OCI-LY3 (cell line): Measurements from ENCODE around the gene ARPP19.

ENCODE experiments used
- H2AFZ ChIP-seq: fragments of 200-600, 300-600 bp; shearing (Covaris generic); 2 replicates; pipeline ENCODE4 v1.6.0; 2014; ENCODE audit warnings: antibody characterized with exemption, low read depth, low read length
- H3K27ac ChIP-seq: fragments of 200-600, 300-600 bp; sonication (generic); 2 replicates; pipeline ENCODE4 v1.5.1; 2014; ENCODE audit warnings: mild to moderate bottlenecking, low read length, moderate library complexity, mixed read lengths
- H3K27me3 ChIP-seq: fragments of 200-600, 300-600 bp; sonication (generic); 2 replicates; pipeline ENCODE4 v1.6.1; 2014; ENCODE audit warnings: low read depth, low read length, mixed read lengths
- H3K36me3 ChIP-seq: fragments of 200-600, 300-600 bp; sonication (generic); replicated peaks from 2 replicates; pipeline ENCODE3; 2014; ENCODE audit warnings: low read depth, low read length, mixed read lengths
- H3K4me1 ChIP-seq: fragments of 300-600, 200-600 bp; sonication (generic); 2 replicates; pipeline ENCODE4 v1.6.1; 2014; ENCODE audit warnings: low read length, mixed read lengths
- H3K4me2 ChIP-seq: fragments of 200-600, 300-600 bp; sonication (generic); 2 replicates; pipeline ENCODE4 v1.6.1; 2014; ENCODE audit warnings: low read length, mixed read lengths
- H3K4me3 ChIP-seq: fragments of 300-600, 200-600 bp; sonication (generic); 2 replicates; pipeline ENCODE4 v1.5.1; 2014; ENCODE audit warnings: antibody characterized with exemption, mild to moderate bottlenecking, low read length, moderate library complexity
- H3K79me2 ChIP-seq: fragments of 300-600, 200-600 bp; shearing (Covaris generic); 2 replicates; pipeline ENCODE4 v1.6.1; 2014; ENCODE audit warnings: mild to moderate bottlenecking, low read length, mixed read lengths
- H3K9ac ChIP-seq: fragments of 300-600, 200-600 bp; shearing (Covaris generic); 2 replicates; pipeline ENCODE4 v1.6.0; 2014; ENCODE audit warnings: mild to moderate bottlenecking, low read length, moderate library complexity
- H3K9me3 ChIP-seq: fragments of 200-600, 300-600 bp; shearing (Covaris generic); 2 replicates; pipeline ENCODE4 v1.6.1; 2014; ENCODE audit warnings: low read length, mixed read lengths; ENCODE audit not compliant: insufficient read depth
- H4K20me1 ChIP-seq: fragments of 200-600, 300-600 bp; sonication (generic); 2 replicates; pipeline ENCODE4 v1.6.1; 2016; ENCODE audit warnings: low read length, mixed read lengths; ENCODE audit not compliant: insufficient read depth
- CTCF ChIP-seq: fragments of 200-600, 300-600 bp; sonication (generic); IDR thresholded peaks from 2 replicates; pipeline ENCODE4 v1.5.1; 2014; ENCODE audit warnings: antibody characterized with exemption, low read length, low read depth
- EZH2phosphoT487 ChIP-seq: fragments of 200-600 bp; shearing (Covaris generic); IDR thresholded peaks from 2 replicates; pipeline ENCODE4 v1.6.1; 2018; ENCODE audit warnings: antibody characterized with exemption, mixed run types, low read depth

ARPP19 gene

GRCh38 chr15:52521682-52522081 lies 47.1 kb downstream of the ARPP19 start:
- no peaks in the 10 kb centered on the region for H3K36me3 ChIP-seq
- peaks cover 98% of the 10 kb centered on the region for H3K79me2 ChIP-seq
- H3K4me2 ChIP-seq: no peak overlapping the region
- H2AFZ ChIP-seq: no peak overlapping the region
- H3K4me3 ChIP-seq: no peak overlapping the region
- no peaks in the 10 kb centered on the region for H3K27me3 ChIP-seq
- no peak for TF ChIP-seq EZH2phosphoT487
- TF ChIP-seq CTCF: no peak
- peaks cover 64% of the 10 kb centered on the region for H4K20me1 ChIP-seq
- H3K4me1 ChIP-seq: peaks cover 14% of the 10 kb centered on the region; the same call in 1 of the 2 replicates
- no peak overlapping the region for H3K27ac ChIP-seq
- no peaks in the 10 kb centered on the region for H3K9me3 ChIP-seq
- no peak overlapping the region for H3K9ac ChIP-seq

- no peaks in the 10 kb centered on the region for H3K36me3 ChIP-seq
- H3K79me2 ChIP-seq: peaks cover 98% of the 10 kb centered on the region
- H3K4me1 ChIP-seq: peaks cover 14% of the 10 kb centered on the region; the same call in 1 of the 2 replicates
- no peak overlapping the region for H3K9ac ChIP-seq
- H2AFZ ChIP-seq: no peak overlapping the region
- H3K27me3 ChIP-seq: no peaks in the 10 kb centered on the region
- H3K9me3 ChIP-seq: no peaks in the 10 kb centered on the region
- H3K27ac ChIP-seq: no peak overlapping the region
- H3K4me3 ChIP-seq: no peak overlapping the region
- TF ChIP-seq CTCF: no peak
- TF ChIP-seq EZH2phosphoT487: no peak
- H4K20me1 ChIP-seq: peaks cover 61% of the 10 kb centered on the region
- no peak overlapping the region for H3K4me2 ChIP-seq
Observed at GRCh38 chr15:52520421-52520820, 48.4 kb downstream of the ARPP19 start.

GRCh38 chr15:52518487-52519371 lies 50.1 kb downstream of the ARPP19 start:
- peaks cover 10% of the 10 kb centered on the region; the same call in 1 of the 2 replicates for H3K4me1 ChIP-seq
- H2AFZ ChIP-seq: no peak overlapping the region
- no peaks in the 10 kb centered on the region for H3K36me3 ChIP-seq
- no peaks in the 10 kb centered on the region for H3K27me3 ChIP-seq
- no peak overlapping the region for H3K4me3 ChIP-seq
- H4K20me1 ChIP-seq: peaks cover 68% of the 10 kb centered on the region
- H3K9me3 ChIP-seq: no peaks in the 10 kb centered on the region
- peaks cover 98% of the 10 kb centered on the region for H3K79me2 ChIP-seq
- no peak overlapping the region for H3K27ac ChIP-seq
- no peak overlapping the region for H3K4me2 ChIP-seq
- TF ChIP-seq EZH2phosphoT487 (no peak), CTCF (no peak)
- H3K9ac ChIP-seq: no peak overlapping the region

GRCh38 chr15:52517014-52517413 lies 51.8 kb downstream of the ARPP19 start:
- Histone ChIP-seq H3K4me2 (no peak overlapping the region), H3K79me2 (peaks cover 89% of the 10 kb centered on the region), H3K4me3 (no peak overlapping the region), H3K9ac (no peak overlapping the region), H3K36me3 (no peaks in the 10 kb centered on the region), H3K4me1 (peaks cover 5% of the 10 kb centered on the region; the same call in 1 of the 2 replicates), H4K20me1 (peaks cover 55% of the 10 kb centered on the region), H3K27me3 (no peaks in the 10 kb centered on the region), H3K9me3 (no peaks in the 10 kb centered on the region), H3K27ac (no peak overlapping the region), H2AFZ (no peak overlapping the region)
- no peak for TF ChIP-seq EZH2phosphoT487
